Endothelial cell of umbilical vein (primary cell): ENCODE measurements around the gene MAPK9.

Source experiments
- POLR2A ChIP-seq: IDR thresholded peaks from 2 replicates; pipeline ENCODE4 v1.6.1; 2012; ENCODE audit warnings: low read depth, mild to moderate bottlenecking, control low read depth, low read length
- TF ChIP-seq, protein P1 (sequence below), 2 donors: IDR thresholded peaks; 1 replicate in 1 of 2; 2 replicates in 1 of 2; pipeline ENCODE4 v1.5.1; 2011; ENCODE audit warnings: low read length in 2 of 2, mild to moderate bottlenecking in 2 of 2, moderate library complexity in 2 of 2, control low read depth in 1 of 2, inconsistent platforms in 1 of 2, low read depth in 1 of 2; ENCODE audit not compliant: insufficient read depth in 1 of 2; ENCODE audit errors: extremely low read depth in 1 of 2

DNA sequence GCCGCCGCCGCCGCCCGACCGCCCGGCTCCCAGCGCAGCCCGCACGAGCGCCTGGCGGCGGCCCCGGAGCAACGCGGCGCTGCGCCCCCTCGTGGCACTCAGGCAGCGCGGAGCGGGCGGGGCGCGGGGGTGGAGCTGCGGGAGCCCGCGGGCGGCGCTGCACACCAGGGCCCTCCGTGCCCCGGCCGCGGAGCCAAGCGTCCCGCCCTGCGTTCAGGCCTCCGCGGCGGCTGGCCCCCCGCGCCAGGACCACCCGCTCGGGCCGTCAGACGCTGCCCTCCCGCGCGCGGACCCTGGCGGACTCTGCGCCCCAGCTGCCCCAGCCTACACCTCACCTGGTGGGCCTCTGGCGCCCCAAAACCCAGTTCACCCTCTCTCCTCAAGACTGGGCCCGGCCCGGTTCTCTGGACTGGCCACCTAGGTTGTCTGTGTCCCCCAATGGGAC is 82.7 kb downstream of the MAPK9 start, which contains the start of gene RASGEF1C:
- TF ChIP-seq, protein P1, sequence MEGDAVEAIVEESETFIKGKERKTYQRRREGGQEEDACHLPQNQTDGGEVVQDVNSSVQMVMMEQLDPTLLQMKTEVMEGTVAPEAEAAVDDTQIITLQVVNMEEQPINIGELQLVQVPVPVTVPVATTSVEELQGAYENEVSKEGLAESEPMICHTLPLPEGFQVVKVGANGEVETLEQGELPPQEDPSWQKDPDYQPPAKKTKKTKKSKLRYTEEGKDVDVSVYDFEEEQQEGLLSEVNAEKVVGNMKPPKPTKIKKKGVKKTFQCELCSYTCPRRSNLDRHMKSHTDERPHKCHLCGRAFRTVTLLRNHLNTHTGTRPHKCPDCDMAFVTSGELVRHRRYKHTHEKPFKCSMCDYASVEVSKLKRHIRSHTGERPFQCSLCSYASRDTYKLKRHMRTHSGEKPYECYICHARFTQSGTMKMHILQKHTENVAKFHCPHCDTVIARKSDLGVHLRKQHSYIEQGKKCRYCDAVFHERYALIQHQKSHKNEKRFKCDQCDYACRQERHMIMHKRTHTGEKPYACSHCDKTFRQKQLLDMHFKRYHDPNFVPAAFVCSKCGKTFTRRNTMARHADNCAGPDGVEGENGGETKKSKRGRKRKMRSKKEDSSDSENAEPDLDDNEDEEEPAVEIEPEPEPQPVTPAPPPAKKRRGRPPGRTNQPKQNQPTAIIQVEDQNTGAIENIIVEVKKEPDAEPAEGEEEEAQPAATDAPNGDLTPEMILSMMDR (IDR thresholded peaks at IDR 0.05; ENCODE audit: extremely low read depth in 1 of 2, insufficient read depth in 1 of 2, low read depth in 1 of 2, low read length in 2 of 2): peak; percentile 36 to 46
- TF ChIP-seq POLR2A: no peak
